Choroid plexus epithelial cell (primary cell): ENCODE results near the gene SMARCC2.

ENCODE experiments used
- DNase-seq: peaks from one replicate; pipeline ENCODE4 v3.0.0-alpha.2; 2010; ENCODE audit warnings: low read depth
- H3K4me3 ChIP-seq: 2 replicates; pipeline ENCODE4 v1.5.1; 2011; ENCODE audit warnings: low read depth, mild to moderate bottlenecking, control low read depth, low read length, moderate library complexity
- TF ChIP-seq, protein P1 (sequence below): conservative IDR thresholded peaks from 2 replicates; pipeline ENCODE4 v1.5.1; 2011; ENCODE audit warnings: low read depth, mild to moderate bottlenecking, control low read depth, inconsistent platforms, low read length, moderate library complexity

The SMARCC2 gene

DNA sequence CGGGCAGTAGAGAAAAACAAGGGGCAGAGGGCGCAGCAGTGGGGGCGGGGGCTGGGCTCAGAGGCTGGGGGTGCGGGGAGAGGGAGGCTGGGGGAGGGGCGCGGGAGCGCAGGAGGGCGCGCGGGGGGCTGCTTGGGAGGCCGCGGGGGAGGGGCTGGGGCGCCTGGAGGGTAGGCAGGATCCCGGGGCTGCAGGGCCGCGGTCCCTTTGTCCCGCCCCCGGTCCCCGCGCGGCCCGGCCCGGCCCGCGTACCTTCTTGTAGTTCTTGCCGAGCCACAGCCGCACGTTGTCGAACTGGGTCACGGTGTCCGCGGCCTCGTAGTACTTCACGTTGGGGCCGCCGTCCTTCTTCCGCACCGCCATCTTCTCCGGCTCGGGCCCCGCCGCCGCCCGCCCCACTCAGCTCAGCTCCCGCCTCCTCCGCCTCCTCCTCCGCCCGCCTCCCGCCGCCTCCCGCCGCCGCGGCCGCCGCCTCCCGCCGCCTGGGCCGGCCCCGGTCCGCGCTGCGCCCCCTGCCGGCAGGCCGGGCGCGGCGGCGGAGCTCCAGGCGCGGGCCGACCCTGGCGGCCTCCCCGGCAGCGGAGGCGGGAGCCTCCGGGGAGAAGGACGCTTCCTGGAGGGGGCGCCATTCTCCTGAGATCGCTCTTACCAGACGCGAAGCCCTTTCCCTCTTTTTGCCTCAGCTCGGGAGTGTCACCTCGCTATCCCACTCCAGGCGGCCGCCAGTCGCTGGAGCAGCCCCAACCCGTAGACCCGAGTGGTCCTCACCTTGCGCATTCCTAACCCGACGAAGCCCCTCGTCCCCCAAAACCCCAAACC is at the start of gene SMARCC2:
TSS of gene SMARCC2 (minus strand) at position 385 of the 819 bp plus-strand sequence. CDS start at position 363, 22 bp downstream.
- TF ChIP-seq, protein P1, sequence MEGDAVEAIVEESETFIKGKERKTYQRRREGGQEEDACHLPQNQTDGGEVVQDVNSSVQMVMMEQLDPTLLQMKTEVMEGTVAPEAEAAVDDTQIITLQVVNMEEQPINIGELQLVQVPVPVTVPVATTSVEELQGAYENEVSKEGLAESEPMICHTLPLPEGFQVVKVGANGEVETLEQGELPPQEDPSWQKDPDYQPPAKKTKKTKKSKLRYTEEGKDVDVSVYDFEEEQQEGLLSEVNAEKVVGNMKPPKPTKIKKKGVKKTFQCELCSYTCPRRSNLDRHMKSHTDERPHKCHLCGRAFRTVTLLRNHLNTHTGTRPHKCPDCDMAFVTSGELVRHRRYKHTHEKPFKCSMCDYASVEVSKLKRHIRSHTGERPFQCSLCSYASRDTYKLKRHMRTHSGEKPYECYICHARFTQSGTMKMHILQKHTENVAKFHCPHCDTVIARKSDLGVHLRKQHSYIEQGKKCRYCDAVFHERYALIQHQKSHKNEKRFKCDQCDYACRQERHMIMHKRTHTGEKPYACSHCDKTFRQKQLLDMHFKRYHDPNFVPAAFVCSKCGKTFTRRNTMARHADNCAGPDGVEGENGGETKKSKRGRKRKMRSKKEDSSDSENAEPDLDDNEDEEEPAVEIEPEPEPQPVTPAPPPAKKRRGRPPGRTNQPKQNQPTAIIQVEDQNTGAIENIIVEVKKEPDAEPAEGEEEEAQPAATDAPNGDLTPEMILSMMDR: peak; percentile 67
- peak within 1 kb of the TSS; percentile 84 for H3K4me3 ChIP-seq
- peak; percentile 89 for DNase-seq

DNA sequence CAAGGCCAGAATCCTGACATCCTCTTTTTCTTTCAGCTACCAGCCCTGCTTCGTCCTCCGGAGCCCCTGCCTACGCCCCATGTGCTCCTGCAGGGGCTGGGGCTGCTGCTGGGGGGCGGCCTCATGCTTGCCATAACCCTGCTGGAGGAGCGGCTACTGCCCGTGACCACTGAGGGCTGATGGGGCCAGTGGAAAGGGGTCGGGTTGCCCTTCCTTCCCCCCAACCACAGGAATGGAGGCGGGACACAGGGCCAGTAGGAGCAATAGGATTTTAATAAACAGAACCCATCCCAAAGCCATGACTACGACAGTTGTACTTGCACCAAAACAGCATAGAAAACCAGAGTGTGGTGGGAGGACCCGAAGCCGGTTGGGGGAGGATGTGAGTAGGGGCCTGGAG is 48.3 kb upstream of the SMARCC2 start:
- TF ChIP-seq, protein P1: no peak
- peak; percentile 27 for DNase-seq
- no peak overlapping the region for H3K4me3 ChIP-seq

DNA sequence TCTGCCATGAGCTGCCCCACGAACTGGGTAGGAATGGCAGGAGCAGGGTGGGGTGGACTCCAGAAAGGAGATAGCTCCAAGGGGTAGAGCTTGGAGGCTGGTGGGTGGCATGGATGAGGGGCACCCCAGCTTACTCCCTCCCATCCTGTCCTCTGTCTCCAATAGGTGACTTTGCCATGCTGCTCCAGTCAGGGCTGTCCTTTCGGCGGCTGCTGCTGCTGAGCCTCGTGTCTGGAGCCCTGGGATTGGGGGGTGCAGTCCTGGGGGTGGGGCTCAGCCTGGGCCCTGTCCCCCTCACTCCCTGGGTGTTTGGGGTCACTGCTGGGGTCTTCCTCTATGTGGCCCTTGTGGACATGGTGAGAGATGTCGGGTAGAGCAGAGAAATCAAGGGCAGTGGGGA is 47.7 kb upstream of the SMARCC2 start:
- DNase-seq: no peak
- TF ChIP-seq, protein P1: no peak
- no peak overlapping the region for H3K4me3 ChIP-seq

DNA sequence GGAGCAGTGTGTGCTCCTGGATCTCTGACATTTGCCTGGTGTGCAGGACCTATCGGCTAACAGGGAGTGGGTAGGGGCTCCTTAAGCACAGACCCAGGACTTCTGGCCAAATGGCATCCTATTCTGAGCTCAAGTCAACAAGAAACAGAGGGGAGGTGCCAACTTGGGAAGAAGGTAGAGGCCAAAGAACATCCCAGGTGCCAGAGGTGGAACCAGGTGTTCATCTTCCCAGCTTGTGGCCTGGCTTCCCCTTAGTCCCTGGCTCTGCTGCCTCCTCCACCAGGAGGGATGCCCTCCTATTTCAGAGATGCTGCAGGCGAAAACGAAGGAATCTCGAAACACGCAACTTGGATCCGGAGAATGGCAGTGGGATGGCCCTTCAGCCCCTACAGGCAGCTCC is 46.8 kb upstream of the SMARCC2 start:
- DNase-seq: no peak
- TF ChIP-seq, protein P1: no peak
- no peak overlapping the region for H3K4me3 ChIP-seq

DNA sequence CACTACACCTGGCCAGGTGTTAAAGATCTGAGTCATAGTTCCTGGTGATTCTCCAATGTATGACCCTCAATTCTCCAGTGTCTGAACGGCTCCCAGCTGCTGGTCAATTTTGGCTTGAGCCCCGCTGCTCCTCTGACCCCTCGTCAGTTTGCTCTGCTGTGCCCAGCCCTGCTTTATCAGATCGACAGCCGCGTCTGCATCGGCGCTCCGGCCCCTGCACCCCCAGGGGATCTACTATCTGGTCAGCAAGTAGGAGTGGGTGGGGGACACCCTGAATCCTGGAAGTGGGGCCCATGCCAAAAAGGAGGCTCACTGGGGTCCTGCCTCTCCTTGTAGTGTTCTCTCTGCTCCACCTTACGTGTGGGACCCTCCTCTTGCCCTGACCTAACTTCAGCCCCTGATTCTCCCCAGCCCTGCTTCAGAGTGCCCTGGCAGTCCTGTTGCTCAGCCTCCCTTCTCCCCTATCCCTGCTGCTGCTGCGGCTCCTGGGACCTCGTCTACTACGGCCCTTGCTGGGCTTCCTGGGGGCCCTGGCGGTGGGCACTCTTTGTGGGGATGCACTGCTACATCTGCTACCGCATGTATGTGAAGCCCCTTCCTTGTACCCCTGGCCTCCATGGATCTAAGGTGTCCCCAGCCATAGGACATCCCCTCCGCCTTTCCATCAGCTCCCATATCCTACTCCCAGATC is 45.6 kb upstream of the SMARCC2 start:
- H3K4me3 ChIP-seq: no peak overlapping the region
- TF ChIP-seq, protein P1: no peak
- DNase-seq: no peak

DNA sequence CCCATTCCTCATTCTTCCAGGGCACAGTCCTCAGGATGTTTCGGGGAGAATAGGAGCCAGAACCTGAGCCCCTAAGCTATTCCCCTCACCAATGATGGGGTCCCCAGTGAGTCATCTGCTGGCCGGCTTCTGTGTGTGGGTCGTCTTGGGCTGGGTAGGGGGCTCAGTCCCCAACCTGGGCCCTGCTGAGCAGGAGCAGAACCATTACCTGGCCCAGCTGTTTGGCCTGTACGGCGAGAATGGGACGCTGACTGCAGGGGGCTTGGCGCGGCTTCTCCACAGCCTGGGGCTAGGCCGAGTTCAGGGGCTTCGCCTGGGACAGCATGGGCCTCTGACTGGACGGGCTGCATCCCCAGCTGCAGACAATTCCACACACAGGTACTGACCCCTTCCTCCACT is 41.9 kb upstream of the SMARCC2 start:
- no peak overlapping the region for H3K4me3 ChIP-seq
- TF ChIP-seq, protein P1: no peak
- no peak for DNase-seq
